Measurements from ENCODE around the gene NR2F2.

- TF ChIP-seq CTCF (IDR thresholded peaks at IDR 0.05) (no peak), POLR2A (IDR thresholded peaks at IDR 0.05; ENCODE audit: low read depth) (no peak)
These were observed 16.9 kb downstream of the NR2F2 start for GRCh38 chr15:96347181-96348111.

All from esophagus muscularis mucosa (tissue), 3 donors.